22Rv1 (cell line): ENCODE data around the gene C3orf18.

Experiments used
- CTCF ChIP-seq: fragments of 450-650 bp; IDR thresholded peaks from 2 replicates; pipeline ENCODE4 v1.5.1; 2017; ENCODE audit warnings: mild to moderate bottlenecking
- ZFX ChIP-seq: fragments of 450-650 bp; IDR thresholded peaks from 2 replicates; pipeline ENCODE4 v1.6.1; 2017; ENCODE audit warnings: antibody characterized with exemption, borderline replicate concordance

DNA sequence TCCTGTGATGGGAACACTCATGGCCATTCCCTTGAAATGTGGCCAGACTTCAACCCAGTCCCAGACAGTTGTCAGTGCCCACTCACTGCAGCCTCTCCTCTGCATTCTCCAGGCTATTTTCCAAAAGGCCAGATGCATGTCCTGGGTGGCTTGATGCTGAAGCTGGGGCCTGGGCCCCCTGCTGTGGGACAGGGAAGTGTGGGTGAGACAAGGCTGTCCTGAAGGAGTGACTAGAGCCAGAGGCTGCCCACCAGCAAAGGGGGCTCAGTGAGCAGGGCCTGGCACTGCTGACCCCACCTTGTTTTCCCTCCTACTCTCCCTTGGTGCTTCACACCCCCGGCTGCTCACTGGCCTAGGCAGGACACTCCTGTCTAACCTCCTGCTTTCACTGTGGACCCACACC is 32.2 kb upstream of the C3orf18 start:
- TF ChIP-seq ZFX (no peak), CTCF (no peak)
